Left ventricle myocardium inferior (tissue), 1 donor: ENCODE measurements around the gene OR5M8. TPM values are rescaled to one million over a fixed set of nuclear protein-coding genes. Genes with fewer than 3 reads are reported as not detected.

ENCODE experiments used
- DNase-seq: peaks from one replicate; pipeline ENCODE4 v3.0.0-alpha.2; 2020
- H3K27ac ChIP-seq: fragments of 200-600 bp; replicated peaks from 2 replicates; pipeline ENCODE4 v1.8.0; 2021
- H3K27me3 ChIP-seq: fragments of 200-600 bp; 2 replicates; pipeline ENCODE4 v1.8.0; 2021; ENCODE audit warnings: low read depth
- H3K36me3 ChIP-seq: fragments of 200-600 bp; 2 replicates; pipeline ENCODE4 v1.8.0; 2021
- H3K4me1 ChIP-seq: fragments of 200-600 bp; 2 replicates; pipeline ENCODE4 v1.8.0; 2021
- H3K4me3 ChIP-seq: fragments of 200-600 bp; 2 replicates; pipeline ENCODE4 v1.8.0; 2021; ENCODE audit warnings: mild to moderate bottlenecking, moderate library complexity
- H3K9me3 ChIP-seq: fragments of 200-600 bp; replicated peaks from 2 replicates; pipeline ENCODE4 v1.8.0; 2021
- intact Hi-C: fragments of 100-400 bp; cut with micrococcal nuclease; formaldehyde crosslinking; loops from one replicate; pipeline ENCODE4 v1.11.0; 2022
- total RNA-seq: library from RNA; stranded (reverse); fragmentation: NEBNext Ultra II Directional; extraction: Animal tissue kit (Norgen Biotek cat#: 25700); gene quantifications from one replicate; pipeline ENCODE4 v1.2.1, GENCODE V29; 2021
- TF ChIP-seq, protein P1 (sequence below): fragments of 200-600 bp; IDR thresholded peaks from 2 replicates; pipeline ENCODE4 v1.8.0; 2021; ENCODE audit warnings: antibody characterized with exemption, mild to moderate bottlenecking, borderline replicate concordance
- donor health status: DM: no; HTN: yes; CAD: no; lungs with severe emphysema.

OR5M8 gene
- total RNA-seq, 1 donor from 2014 or later, result not detected

- H3K4me1 ChIP-seq, result no peaks in the 10 kb centered on the region
- H3K36me3 ChIP-seq, result no peaks in the 10 kb centered on the region
- TF ChIP-seq, protein P1, sequence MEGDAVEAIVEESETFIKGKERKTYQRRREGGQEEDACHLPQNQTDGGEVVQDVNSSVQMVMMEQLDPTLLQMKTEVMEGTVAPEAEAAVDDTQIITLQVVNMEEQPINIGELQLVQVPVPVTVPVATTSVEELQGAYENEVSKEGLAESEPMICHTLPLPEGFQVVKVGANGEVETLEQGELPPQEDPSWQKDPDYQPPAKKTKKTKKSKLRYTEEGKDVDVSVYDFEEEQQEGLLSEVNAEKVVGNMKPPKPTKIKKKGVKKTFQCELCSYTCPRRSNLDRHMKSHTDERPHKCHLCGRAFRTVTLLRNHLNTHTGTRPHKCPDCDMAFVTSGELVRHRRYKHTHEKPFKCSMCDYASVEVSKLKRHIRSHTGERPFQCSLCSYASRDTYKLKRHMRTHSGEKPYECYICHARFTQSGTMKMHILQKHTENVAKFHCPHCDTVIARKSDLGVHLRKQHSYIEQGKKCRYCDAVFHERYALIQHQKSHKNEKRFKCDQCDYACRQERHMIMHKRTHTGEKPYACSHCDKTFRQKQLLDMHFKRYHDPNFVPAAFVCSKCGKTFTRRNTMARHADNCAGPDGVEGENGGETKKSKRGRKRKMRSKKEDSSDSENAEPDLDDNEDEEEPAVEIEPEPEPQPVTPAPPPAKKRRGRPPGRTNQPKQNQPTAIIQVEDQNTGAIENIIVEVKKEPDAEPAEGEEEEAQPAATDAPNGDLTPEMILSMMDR, result no peak
- no peak within 1 kb of the TSS for H3K27ac ChIP-seq
- intact Hi-C loops, result no loop called here
- DNase-seq, result no peak
- no peaks in the 10 kb centered on the region for H3K9me3 ChIP-seq
- no peak within 1 kb of the TSS for H3K4me3 ChIP-seq
- no peaks in the 10 kb centered on the region for H3K27me3 ChIP-seq
These were observed 17.9 kb downstream of the OR5M8 start, which contains the start of gene OR5M3 for GRCh38 chr11:56473252-56473651. OR5M3 (minus strand) TSS chr11:56473352; CDS start chr11:56470497, 2,855 bp downstream.

DNA sequence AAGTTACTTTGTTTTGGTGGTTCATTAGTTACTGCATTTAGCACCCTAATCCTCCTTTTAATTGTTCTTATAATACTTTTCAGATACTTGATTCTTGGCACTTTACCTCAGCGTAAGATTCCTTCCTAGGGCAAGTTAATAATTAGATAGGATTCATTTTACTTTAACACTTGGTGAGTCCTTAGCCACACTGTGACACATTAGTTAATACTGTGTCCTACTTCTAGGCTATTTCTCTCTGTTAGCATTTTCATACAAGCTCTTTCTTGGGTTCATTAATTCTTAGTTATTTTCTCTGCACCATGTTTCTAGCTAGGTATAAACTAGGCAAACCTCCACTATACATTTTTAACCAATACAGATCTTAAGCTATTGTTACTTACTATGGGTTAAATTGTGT, 34.1 kb downstream of the OR5M8 start:
- Histone ChIP-seq H3K27ac (no peak overlapping the region), H3K4me1 (no peaks in the 10 kb centered on the region), H3K36me3 (no peaks in the 10 kb centered on the region), H3K27me3 (no peaks in the 10 kb centered on the region), H3K9me3 (no peaks in the 10 kb centered on the region), H3K4me3 (no peak overlapping the region)
- TF ChIP-seq, protein P1, result no peak
- DNase-seq, result no peak
- intact Hi-C loops, result no loop called here

GRCh38 chr11:56453521-56453920, 37.6 kb downstream of the OR5M8 start:
- no peak for DNase-seq
- H3K4me3 ChIP-seq, result no peak overlapping the region
- H3K9me3 ChIP-seq, result no peaks in the 10 kb centered on the region
- TF ChIP-seq, protein P1, result no peak
- no peak overlapping the region for H3K27ac ChIP-seq
- no peaks in the 10 kb centered on the region for H3K27me3 ChIP-seq
- H3K36me3 ChIP-seq, result no peaks in the 10 kb centered on the region
- intact Hi-C loops, result no loop called here
- no peaks in the 10 kb centered on the region for H3K4me1 ChIP-seq

Other genes starting within 250 kb of the OR5M8 start
- gene OR5T3, start 239.1 kb downstream of the OR5M8 start, total RNA-seq, result not detected
- gene OR5T1, start 217.2 kb downstream of the OR5M8 start, total RNA-seq, result not detected
- gene OR8H1, start 199.1 kb downstream of the OR5M8 start, total RNA-seq, result not detected
- gene OR8K3, start 176.2 kb downstream of the OR5M8 start, total RNA-seq, result not detected
- gene OR8K1, start 145.3 kb downstream of the OR5M8 start, total RNA-seq, result not detected
- gene OR8J1, start 137.1 kb downstream of the OR5M8 start, total RNA-seq, result not detected
- not detected for gene OR8U1, start 115.7 kb downstream of the OR5M8 start, total RNA-seq
- not detected for gene OR5AL1, start 78.7 kb downstream of the OR5M8 start, total RNA-seq
- gene OR5M3, start 18.0 kb downstream of the OR5M8 start, total RNA-seq, result not detected
- not detected for gene OR5M11, start 51.9 kb upstream of the OR5M8 start, total RNA-seq
- not detected for gene OR5M10, start 86.4 kb upstream of the OR5M8 start, total RNA-seq
- gene OR5M1, start 123.5 kb upstream of the OR5M8 start, total RNA-seq, result not detected
- not detected for gene OR5AP2, start 151.1 kb upstream of the OR5M8 start, total RNA-seq
- not detected for gene OR5AR1, start 172.3 kb upstream of the OR5M8 start, total RNA-seq
- gene OR9G1, start 207.7 kb upstream of the OR5M8 start, total RNA-seq, result not detected